Measurements from ENCODE around the gene SERPINI2.

The SERPINI2 gene

DNA sequence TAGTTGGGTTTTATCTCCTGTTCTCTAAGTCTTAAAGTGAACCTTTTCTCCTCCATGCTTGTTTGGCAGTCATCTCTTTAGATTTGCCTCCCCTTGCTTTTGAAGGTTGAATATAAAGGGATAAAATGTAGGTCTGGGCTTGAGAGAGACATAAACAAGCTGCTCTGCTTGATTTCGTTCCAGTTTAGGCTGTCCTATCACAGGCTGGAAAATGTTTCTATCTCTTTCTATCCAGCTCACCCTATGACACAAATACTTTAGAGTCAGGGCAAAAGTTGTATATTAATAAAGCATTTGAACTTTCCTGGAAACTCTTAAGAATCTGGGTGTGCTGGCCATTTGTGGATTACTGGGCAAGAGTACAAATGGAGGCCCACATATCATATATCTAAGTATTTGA is 64.2 kb downstream of the SERPINI2 start:
- no peak overlapping the region for H3K27ac ChIP-seq
- H3K27me3 ChIP-seq: no peaks in the 10 kb centered on the region
- H3K4me3 ChIP-seq (ENCODE audit: low read depth in 1 of 2, low read length in 1 of 2): no peak overlapping the region
- H3K4me1 ChIP-seq (ENCODE audit: control insufficient read depth in 1 of 2, insufficient read depth in 1 of 2, low read depth in 1 of 2, low read length in 1 of 2): no peaks in the 10 kb centered on the region
- no peaks in the 10 kb centered on the region for H3K9me3 ChIP-seq
- H3K36me3 ChIP-seq: no peaks in the 10 kb centered on the region
- TF ChIP-seq CTCF (IDR thresholded peaks at IDR 0.05): no peak

- no peaks in the 10 kb centered on the region for H3K36me3 ChIP-seq
Measured at GRCh38 chr3:167406876-167407492, 66.9 kb downstream of the SERPINI2 start.

GRCh38 chr3:167397826-167398225 is 76.0 kb downstream of the SERPINI2 start:
- H3K9me3 ChIP-seq: no peaks in the 10 kb centered on the region

More at GRCh38 chr3:167406876-167407492, 66.9 kb downstream of the SERPINI2 start:
- TF ChIP-seq CTCF (IDR thresholded peaks at IDR 0.05): no peak
- no peak overlapping the region for H3K27ac ChIP-seq
- H3K4me1 ChIP-seq (ENCODE audit: control insufficient read depth in 1 of 2, insufficient read depth in 1 of 2, low read depth in 1 of 2, low read length in 1 of 2): no peaks in the 10 kb centered on the region
- H3K4me3 ChIP-seq (ENCODE audit: low read depth in 1 of 2, low read length in 1 of 2): no peak overlapping the region
- H3K27me3 ChIP-seq: no peaks in the 10 kb centered on the region
- H3K9me3 ChIP-seq: no peaks in the 10 kb centered on the region

GRCh38 chr3:167396075-167396474 is 77.8 kb downstream of the SERPINI2 start:
- TF ChIP-seq CTCF (IDR thresholded peaks at IDR 0.05): no peak
- Histone ChIP-seq H3K36me3 (no peaks in the 10 kb centered on the region), H3K4me3 (ENCODE audit: low read depth in 1 of 2, low read length in 1 of 2) (no peak overlapping the region), H3K27ac (no peak overlapping the region), H3K4me1 (ENCODE audit: control insufficient read depth in 1 of 2, insufficient read depth in 1 of 2, low read depth in 1 of 2, low read length in 1 of 2) (no peaks in the 10 kb centered on the region), H3K27me3 (no peaks in the 10 kb centered on the region), H3K9me3 (no peaks in the 10 kb centered on the region)

More at GRCh38 chr3:167397826-167398225, 76.0 kb downstream of the SERPINI2 start:
- no peak overlapping the region for H3K27ac ChIP-seq
- no peaks in the 10 kb centered on the region for H3K4me1 ChIP-seq (ENCODE audit: control insufficient read depth in 1 of 2, insufficient read depth in 1 of 2, low read depth in 1 of 2, low read length in 1 of 2)
- no peaks in the 10 kb centered on the region for H3K27me3 ChIP-seq
- H3K4me3 ChIP-seq (ENCODE audit: low read depth in 1 of 2, low read length in 1 of 2): no peak overlapping the region
- no peak for TF ChIP-seq CTCF (IDR thresholded peaks at IDR 0.05)
- H3K36me3 ChIP-seq: no peaks in the 10 kb centered on the region

- no peaks in the 10 kb centered on the region for H3K9me3 ChIP-seq
- TF ChIP-seq CTCF (IDR thresholded peaks at IDR 0.05): no peak
- H3K4me3 ChIP-seq (ENCODE audit: low read depth in 1 of 2, low read length in 1 of 2): no peak overlapping the region
- H3K36me3 ChIP-seq: no peaks in the 10 kb centered on the region
- no peaks in the 10 kb centered on the region for H3K4me1 ChIP-seq (ENCODE audit: control insufficient read depth in 1 of 2, insufficient read depth in 1 of 2, low read depth in 1 of 2, low read length in 1 of 2)
- H3K27ac ChIP-seq: no peak overlapping the region
- H3K27me3 ChIP-seq: no peaks in the 10 kb centered on the region
Measured at GRCh38 chr3:167394003-167394402, 79.8 kb downstream of the SERPINI2 start.
